GM19193 (cell line): ENCODE data around the gene BIN2.

Experiments
- POLR2A ChIP-seq: IDR thresholded peaks from 4 replicates; pipeline ENCODE4 v1.6.1; 2011; ENCODE audit not compliant: insufficient read depth, insufficient read length; ENCODE audit errors: extremely low read depth

The BIN2 gene

DNA sequence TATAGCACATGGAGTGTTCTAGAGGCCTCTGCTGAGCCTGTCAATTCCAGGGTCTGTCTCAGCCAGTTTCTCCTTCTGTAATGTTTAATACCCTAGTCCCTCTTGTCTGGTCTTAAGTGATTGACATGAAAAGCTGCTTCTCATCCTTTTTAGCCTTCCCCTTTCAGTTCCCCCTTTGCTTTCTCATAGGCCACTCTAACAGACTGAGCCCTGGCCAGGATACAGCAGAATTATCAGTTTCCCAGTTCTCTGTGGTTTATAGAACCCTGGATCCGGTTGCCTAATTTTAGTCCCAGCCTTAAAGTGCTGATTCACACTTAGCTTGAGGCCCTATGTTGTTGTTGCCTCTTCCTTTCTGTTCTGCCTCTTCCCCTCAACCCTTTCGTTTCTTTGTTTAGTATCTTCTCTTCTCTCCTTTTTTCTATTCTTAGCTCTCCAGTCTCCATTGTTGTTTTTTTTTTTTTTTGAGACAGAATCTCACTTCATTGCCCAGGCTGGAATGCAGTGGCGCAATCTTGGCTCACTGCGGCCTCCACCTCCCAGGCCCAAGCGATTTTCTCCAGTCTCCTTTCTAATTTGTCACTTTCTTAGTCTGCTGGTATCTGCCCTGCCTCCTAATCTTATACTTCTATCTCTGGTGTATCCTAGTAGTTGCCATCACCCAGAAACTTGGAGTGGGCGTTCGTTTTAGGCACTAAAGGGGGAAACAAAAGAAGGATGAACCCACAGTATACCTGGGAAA lies 2.9 kb upstream of the BIN2 start:
- no peak for TF ChIP-seq POLR2A

DNA sequence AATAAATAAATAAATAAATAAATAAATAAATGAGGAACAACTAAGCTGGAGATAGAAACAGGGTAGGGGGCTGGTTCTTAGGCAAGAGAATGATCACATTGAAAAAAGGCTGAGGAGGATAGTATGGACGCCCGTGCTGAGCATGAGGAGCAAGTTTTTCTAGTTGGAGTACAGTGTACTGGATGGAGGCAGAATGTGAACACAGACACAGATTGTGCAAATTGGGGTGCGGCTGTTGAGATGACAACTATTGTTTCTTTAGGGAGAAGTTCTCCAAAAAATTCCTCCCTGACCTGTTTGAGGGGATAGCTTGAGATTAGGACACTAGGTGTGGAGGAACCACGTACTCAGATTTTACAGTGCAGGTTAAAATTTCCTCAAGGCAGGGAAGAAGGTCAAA lies 979 bp upstream of the BIN2 start:
- TF ChIP-seq POLR2A = no peak

DNA sequence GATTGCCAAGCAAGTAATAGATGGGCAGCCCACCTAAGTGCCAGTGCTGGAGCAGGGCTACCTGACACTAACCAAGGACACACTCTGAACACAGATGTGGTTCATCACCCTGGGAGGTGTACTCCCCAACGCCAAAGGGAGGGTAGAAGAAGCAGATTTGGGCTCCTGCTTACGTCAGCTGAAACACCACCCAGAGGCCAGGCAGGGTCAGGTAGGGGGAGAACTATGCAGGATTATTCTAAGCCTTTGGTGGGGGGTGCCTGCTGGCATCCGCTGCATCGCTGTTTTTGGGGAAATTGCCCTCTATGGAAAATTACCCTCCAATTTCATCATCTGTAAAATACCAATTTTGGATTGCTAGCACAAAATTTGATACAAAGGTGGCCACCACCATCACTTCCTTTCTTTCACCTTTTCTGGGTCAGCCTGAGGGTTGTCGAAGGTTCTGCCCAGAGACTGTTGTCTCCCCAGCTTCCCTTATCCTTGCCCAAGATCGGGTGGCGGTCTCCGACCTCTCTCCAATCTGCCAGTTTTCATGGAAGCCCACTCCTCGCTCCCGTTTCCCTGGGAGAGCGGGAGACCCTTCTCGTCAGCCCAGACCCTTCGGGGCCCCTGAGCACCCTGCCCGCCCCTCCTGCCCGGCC lies 535 bp downstream of the BIN2 start:
- peak; percentile 24 for TF ChIP-seq POLR2A

DNA sequence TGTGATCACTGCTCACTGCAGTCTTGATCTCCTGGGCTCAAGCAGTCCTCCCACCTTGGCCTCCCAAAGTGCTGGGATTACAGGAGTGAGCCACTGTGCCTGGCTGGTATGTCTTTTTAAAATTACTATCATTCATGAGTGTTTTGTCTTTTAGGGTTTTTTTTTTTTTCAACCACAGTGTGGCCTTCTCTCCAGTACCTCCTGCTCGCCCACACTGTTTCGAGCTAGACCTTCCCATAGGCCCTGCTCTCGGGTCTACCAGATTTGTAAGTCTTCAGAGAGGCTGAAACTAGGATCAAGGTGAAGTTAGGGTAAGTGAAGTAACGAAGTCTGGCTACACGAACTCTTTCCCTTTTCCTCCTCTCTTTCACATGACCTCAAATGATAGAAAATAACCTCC lies 1.5 kb downstream of the BIN2 start:
- no peak for TF ChIP-seq POLR2A

DNA sequence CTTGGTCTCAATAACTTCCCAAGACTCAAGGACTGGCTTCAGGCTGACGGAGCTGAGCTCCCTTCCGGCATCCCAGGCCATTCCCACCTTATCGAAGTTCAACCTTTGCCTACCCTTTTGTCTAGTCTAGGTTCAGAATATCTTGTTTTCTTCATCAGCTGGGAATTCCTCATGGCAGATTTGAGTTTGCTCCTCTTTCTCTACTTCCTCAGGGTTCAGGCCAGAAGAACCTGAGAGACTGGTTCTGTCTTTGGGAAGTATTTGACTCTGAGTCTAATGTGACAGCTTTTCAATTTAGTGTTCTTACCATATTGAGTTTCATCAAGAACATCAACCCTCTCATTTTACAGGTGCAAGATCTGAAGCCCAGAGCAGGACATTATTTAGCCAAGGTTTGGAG lies 2.1 kb downstream of the BIN2 start:
- TF ChIP-seq POLR2A = no peak

DNA sequence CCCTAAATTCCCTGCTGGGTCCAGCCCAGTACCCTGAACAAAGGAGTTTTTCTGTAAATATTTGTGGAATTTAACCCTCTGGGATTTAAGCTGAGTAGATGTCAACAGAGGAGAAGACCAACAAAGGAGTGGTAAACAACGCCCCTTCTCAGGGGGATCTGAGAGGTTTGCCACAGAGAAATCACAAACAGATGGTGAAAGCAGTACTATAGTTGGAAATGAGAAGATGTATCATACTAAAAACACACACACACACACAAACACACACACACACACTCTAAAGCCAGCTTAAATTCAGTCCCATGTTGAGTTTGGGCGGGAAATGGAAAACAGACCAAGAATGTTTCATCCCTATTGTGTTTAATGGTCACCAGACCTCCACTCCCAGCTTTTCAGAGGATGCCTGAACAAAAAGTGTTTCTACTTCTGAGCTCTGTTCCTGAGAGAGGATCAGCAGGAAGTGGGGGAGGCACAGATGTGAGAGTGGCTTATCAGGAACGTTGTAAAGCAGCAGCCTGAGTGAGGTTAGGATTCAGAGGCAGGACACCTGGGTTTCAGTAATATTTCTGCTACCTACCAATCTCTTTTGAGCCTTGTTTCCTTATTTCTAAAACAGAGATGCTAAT lies 3.2 kb downstream of the BIN2 start:
- peak; percentile 13 for TF ChIP-seq POLR2A

DNA sequence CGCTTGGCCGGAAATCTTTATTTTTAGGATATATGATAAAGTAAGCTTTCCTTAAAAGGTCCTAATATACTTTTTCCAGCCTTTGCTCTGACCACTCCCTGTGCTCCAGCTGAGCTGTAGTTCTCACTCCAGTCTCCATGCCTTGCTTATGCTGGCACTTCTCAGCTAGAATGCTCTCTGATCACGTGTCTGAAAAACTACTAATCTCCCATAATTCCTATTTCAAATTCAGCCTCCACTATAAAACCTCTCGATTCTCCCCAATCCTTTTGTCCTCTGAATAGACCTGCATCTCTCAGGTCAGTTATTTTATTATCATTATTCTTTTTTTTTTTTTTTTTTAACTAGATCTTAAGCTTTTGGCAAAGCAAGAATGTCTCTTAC lies 3.7 kb downstream of the BIN2 start:
- TF ChIP-seq POLR2A = no peak

DNA sequence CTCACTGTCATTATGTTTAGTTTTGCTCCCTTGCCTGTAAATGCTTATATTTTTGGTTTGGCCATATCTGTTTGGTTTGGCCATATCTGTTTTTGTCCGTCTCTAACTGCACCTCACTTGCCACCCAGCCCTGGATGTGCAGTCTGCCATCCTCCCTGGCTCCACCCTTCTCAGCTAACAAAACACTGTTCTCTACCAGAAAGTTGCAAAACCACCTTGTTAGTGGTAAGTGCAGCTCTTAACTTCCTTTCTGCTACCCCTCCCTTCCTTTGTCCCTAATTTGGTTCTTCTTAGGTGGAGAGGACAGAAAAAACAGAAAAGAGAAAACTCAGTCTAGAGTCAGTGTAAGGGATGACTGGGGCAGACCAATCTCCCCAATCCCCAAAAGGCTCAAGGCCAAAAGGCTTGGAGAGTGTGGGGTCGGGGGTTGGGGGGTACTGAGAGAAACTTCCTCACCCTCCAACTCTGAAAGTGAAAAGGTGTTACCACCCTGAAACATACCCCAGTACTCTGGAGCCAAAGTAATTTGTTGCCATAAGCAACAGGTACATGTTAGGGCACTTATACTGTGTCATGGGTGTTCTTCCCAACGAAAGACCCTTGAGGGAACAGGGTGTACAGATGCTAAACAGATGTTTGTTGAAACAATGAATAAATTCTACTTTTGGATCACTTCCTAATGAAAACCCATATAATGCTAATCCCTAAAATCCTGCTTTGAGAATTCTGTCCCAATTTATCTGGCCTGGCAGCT lies 5.0 kb downstream of the BIN2 start:
- no peak for TF ChIP-seq POLR2A

DNA sequence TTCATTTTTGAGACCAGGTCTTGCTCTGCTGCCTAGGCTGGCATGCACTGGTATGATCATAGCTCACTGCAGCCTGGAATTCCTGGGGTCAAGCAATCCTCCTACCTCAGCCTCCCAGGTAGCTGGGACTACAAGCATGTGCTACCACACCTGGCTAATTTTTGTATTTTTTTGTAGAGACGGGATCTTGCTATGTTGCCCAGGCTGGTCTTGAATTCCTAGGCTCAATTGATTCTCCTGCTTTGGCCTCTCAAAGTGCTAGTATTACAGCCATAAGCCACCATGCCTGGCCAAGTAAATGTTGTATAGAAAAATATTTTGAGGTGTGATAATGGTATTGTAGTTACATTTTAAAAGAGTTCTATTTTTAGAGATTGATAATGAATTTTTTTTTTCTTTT lies 12.6 kb downstream of the BIN2 start:
- no peak for TF ChIP-seq POLR2A

DNA sequence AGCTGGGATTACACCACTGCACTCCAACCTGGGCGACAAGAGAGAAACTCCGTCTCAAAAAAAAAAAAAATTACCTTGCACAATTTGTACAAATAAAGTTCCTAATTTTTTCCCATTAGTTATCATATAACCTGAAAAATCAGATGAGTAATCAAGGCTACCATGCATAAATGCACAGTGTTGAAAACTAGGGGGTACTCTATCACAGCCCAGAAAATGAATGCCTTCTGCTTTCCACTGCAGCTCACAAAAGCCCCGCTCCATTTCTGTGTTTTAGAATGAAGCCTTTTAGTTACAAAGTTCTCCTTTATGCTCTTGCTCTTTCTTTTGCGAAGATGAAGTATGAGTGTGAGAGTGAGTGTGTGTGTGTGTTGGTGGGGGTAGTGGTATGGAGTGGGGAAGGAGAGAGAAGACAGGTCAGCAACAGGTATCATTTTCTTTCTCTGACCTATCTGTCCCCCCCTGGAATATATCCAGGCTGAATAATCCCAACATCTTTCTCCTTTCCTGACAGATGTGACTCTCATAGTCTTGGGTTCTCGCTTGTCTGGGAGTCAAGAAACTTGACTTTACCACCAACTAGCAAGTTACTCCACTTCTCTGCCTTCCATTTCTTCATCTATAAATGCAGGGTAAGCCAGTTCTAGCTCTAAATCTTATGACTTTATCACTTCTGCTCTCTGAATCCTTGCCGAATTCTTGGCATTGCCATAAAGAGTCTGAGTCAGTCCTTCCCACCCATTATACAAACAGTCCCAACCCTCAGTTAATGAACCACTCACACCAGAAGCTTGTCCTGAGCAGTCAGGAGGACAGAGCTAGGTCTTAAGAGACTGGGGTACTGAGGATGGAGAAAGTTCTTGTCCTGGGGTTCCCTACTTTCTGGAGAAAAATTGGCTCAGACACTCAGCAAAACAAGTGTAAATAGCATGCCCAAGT lies 16.1 kb downstream of the BIN2 start:
- TF ChIP-seq POLR2A = no peak

DNA sequence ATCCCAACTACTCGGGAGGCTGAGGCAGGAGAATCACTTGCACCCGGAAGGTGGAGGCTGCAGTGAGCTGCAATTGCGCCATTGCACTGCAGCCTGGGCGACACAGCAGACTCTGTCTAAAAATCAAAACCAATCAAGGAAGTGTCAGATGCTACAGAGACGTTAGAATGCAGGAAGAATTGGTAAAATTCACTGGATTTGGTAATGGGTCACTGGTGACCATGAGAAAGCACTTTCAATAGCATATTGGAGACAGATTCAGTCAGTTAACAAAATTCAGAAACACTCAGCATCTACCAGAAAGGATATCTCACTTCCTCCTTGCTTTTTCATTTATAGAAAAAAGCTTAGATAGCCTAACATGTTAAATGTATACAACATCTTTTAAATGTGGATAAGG lies 17.5 kb downstream of the BIN2 start:
- no peak for TF ChIP-seq POLR2A

DNA sequence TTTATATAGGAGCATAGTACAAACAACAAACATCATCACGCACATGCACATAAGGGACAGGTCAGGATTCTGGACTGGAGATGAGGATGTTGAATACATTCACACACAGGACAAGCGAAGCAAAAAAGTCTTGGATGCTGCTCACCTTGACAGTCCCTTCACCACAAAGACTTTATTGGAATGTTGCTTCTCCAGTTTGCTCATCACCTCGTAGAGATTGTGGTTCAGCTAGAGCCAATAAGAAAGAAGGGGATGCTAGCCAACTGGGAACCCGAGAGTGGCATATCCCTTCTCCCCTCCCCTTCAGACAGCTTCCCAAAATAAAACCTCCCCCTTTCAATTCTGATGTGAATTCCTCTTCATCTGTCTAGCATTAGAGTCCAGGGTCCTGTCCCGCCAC lies 28.3 kb downstream of the BIN2 start:
- TF ChIP-seq POLR2A = no peak

DNA sequence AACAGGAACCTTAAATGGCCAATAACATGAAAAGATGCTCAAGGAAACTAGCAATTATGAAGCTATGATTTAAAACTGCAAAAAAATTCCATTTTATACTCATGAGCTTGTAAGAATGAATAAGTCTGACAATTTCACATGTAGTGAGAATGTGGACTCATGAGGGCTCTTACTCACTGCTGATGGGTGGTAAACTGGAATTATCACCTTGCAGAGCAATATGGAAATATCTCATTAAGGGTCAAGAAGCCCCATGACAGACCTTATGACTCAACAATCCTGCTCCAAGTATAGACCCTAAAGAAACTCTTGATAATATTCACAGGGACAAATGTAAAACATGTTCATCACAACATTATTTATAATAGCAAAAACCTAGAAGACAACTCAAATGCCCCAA lies 30.3 kb downstream of the BIN2 start:
- no peak for TF ChIP-seq POLR2A

DNA sequence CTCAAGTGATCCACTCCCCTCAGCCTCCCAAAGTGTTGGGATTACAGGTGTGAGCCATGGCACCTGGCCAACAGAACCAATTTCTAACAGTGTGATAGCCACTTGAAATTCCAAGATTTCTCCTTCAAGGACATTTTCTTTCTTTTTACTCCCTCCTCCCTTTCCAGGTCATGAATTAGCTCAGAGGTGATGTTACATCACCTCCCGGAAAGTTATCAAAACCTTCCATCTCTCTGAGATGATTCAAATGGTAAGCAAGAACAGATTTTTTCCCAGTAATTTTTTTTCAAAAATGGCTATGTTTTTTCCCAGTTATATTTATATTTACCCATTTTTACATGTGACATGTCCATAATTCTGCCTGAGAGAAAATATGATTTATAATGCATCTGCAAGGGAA lies 38.1 kb downstream of the BIN2 start:
- TF ChIP-seq POLR2A = no peak
